RWPE2 (cell line): ENCODE results near the gene KIF26B.

ENCODE experiments used
- ATAC-seq: fragments of 200-7000 bp; cut with Tn5 transposase; 3 replicates; pipeline ENCODE4 v1.9.1; 2021; ENCODE audit warnings: low read depth
- DNase-seq: peaks from one replicate; pipeline ENCODE4 v3.0.0-alpha.2; 2020; ENCODE audit warnings: low spot score
- H3K27ac ChIP-seq: fragments of 450-650 bp; 2 replicates; pipeline ENCODE4 v1.5.1; 2017; ENCODE audit warnings: mild to moderate bottlenecking; ENCODE audit not compliant: poor library complexity, severe bottlenecking
- H3K27me3 ChIP-seq: fragments of 250-450 bp; sonication (Bioruptor Pico); 2 replicates; pipeline ENCODE4 v1.5.1; 2021; ENCODE audit warnings: mild to moderate bottlenecking, moderate library complexity; ENCODE audit not compliant: insufficient read depth, poor library complexity, severe bottlenecking
- H3K36me3 ChIP-seq: fragments of 250-450 bp; sonication (Bioruptor Pico); 2 replicates; pipeline ENCODE4 v1.5.1; 2020; ENCODE audit warnings: low read depth, mild to moderate bottlenecking, moderate library complexity
- H3K4me1 ChIP-seq: fragments of 250-450 bp; sonication (Bioruptor Pico); 2 replicates; pipeline ENCODE4 v1.5.1; 2021; ENCODE audit warnings: mild to moderate bottlenecking, moderate library complexity; ENCODE audit not compliant: insufficient read depth, poor library complexity, severe bottlenecking
- H3K4me3 ChIP-seq: fragments of 250-450 bp; sonication (Bioruptor Pico); 2 replicates; pipeline ENCODE4 v1.5.1; 2021; ENCODE audit warnings: mild to moderate bottlenecking, moderate library complexity; ENCODE audit not compliant: severe bottlenecking
- H3K9me3 ChIP-seq: fragments of 250-450 bp; sonication (Bioruptor Pico); 2 replicates; pipeline ENCODE4 v1.5.1; 2021; ENCODE audit warnings: mild to moderate bottlenecking, moderate library complexity; ENCODE audit not compliant: severe bottlenecking
- TF ChIP-seq, protein P1 (sequence below): fragments of 450-650 bp; IDR thresholded peaks from one replicate; pipeline ENCODE4 v1.5.1; 2017; ENCODE audit warnings: mild to moderate bottlenecking, moderate library complexity; ENCODE audit not compliant: poor library complexity, severe bottlenecking

The KIF26B gene

DNA sequence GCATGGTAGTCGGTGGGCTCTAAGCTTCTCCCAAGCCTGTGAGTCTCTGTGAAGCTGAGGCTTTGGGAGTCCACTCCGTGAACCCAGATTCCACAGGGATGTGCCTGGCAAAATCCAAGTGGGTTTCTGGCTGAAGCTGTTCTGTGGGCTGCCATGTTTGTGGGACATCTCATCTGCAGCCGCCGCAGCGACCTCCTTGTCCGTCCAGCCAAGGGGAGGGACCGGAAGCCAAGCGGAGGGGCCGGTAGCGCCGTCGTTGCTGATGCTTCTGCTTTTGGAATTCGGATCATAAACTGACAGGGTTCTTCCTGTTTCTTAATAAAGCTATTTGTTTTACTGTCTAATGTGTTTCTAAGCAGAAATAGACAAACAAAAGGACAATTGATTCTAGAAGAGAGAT is 13.3 kb downstream of the KIF26B start:
- no peaks in the 10 kb centered on the region for H3K9me3 ChIP-seq
- DNase-seq (no peak), ATAC-seq (no peak)
- no peak overlapping the region for H3K4me3 ChIP-seq
- no peak overlapping the region for H3K27ac ChIP-seq
- TF ChIP-seq, protein P1, sequence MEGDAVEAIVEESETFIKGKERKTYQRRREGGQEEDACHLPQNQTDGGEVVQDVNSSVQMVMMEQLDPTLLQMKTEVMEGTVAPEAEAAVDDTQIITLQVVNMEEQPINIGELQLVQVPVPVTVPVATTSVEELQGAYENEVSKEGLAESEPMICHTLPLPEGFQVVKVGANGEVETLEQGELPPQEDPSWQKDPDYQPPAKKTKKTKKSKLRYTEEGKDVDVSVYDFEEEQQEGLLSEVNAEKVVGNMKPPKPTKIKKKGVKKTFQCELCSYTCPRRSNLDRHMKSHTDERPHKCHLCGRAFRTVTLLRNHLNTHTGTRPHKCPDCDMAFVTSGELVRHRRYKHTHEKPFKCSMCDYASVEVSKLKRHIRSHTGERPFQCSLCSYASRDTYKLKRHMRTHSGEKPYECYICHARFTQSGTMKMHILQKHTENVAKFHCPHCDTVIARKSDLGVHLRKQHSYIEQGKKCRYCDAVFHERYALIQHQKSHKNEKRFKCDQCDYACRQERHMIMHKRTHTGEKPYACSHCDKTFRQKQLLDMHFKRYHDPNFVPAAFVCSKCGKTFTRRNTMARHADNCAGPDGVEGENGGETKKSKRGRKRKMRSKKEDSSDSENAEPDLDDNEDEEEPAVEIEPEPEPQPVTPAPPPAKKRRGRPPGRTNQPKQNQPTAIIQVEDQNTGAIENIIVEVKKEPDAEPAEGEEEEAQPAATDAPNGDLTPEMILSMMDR = no peak
- H3K36me3 ChIP-seq = no peaks in the 10 kb centered on the region
- H3K4me1 ChIP-seq = no peaks in the 10 kb centered on the region
- no peaks in the 10 kb centered on the region for H3K27me3 ChIP-seq

DNA sequence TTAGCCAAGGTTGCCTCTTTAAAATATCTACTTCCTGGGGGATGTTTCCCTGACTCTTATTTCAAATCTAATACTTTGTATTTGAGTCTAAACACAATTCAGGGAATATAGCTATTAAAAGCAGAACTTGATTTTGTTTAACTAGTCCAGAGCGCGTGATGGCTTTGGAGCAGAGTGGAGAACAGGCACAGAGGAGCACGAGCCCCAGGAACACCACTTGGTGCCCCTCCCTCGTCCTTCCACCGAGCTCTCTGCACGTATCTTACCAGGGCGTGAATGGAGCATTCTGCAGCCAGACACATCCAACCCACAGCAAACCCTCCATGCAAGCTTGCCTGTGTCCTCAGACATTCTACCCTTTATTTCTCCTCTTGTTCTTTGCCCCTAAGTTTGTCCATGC is 14.1 kb downstream of the KIF26B start:
- no peak overlapping the region for H3K27ac ChIP-seq
- ATAC-seq (no peak), DNase-seq (no peak)
- no peaks in the 10 kb centered on the region for H3K9me3 ChIP-seq
- H3K4me1 ChIP-seq = no peaks in the 10 kb centered on the region
- no peaks in the 10 kb centered on the region for H3K36me3 ChIP-seq
- no peaks in the 10 kb centered on the region for H3K27me3 ChIP-seq
- TF ChIP-seq, protein P1 = no peak
- no peak overlapping the region for H3K4me3 ChIP-seq

DNA sequence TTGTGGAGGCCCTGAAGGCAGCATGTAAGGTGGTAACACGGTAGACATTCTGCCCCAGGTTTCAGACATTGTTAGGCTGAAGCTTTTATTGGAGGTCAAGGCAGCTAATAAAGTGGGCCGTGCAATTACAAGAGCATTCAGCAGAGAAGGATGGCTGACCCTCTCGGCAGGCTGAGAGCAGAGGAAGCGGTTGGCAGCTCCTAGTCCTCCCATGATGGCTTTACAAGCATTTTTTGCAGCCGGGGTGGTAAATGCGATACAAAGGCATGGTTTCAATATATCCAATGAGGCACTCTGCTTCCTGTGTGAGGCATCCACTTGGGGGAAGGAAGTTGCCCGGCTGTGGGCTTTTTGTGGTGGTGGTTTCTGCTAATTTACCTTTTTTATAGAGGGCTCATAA is 14.6 kb downstream of the KIF26B start:
- TF ChIP-seq, protein P1 = no peak
- ATAC-seq (no peak), DNase-seq (no peak)
- H3K36me3 ChIP-seq = no peaks in the 10 kb centered on the region
- no peaks in the 10 kb centered on the region for H3K27me3 ChIP-seq
- no peak overlapping the region for H3K27ac ChIP-seq
- no peaks in the 10 kb centered on the region for H3K4me1 ChIP-seq
- H3K4me3 ChIP-seq = no peak overlapping the region
- no peaks in the 10 kb centered on the region for H3K9me3 ChIP-seq

DNA sequence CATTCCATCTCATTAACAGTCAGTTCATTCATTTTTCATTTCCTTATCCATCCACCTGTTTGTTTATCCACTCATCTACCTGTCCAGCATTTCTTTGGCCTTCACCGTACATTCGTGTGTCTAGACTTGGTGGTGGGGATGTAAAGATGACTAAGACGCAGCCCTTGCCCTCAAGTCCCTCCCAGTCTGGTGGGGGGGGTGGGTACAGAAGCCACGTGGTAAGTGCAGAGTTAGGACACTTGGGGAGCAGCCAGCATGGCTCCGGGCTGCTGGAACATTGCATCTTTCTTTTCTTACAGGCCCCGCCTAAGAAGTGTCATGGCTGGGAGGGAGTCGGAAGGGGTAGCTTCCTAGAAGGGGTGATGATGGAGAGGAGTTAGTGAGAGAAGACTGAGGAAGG is 17.2 kb downstream of the KIF26B start:
- ATAC-seq = no peak
- Histone ChIP-seq H3K36me3 (no peaks in the 10 kb centered on the region), H3K9me3 (no peaks in the 10 kb centered on the region), H3K27me3 (no peaks in the 10 kb centered on the region), H3K4me1 (no peaks in the 10 kb centered on the region), H3K4me3 (no peak overlapping the region), H3K27ac (no peak overlapping the region)
- no peak for DNase-seq
- TF ChIP-seq, protein P1 = no peak

DNA sequence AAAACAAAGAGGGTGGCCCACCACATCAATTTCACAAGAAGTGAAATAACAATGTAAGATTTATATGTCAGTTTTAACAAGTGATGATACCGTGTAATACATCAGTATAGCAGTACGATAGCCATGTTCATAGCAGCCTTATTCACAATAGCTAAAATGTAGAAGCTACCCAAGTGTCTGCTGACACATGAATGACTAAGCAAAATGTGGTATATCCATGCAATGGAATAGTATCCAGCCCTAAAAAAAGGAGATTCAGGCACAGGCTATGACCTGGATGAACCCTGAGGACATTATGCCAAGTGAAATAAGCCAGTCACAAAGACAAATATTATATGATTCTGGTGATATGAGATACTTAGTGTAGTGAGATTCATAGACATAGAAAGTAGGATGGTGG is 18.0 kb downstream of the KIF26B start:
- H3K36me3 ChIP-seq = no peaks in the 10 kb centered on the region
- H3K4me3 ChIP-seq = no peak overlapping the region
- H3K27ac ChIP-seq = no peak overlapping the region
- H3K9me3 ChIP-seq = no peaks in the 10 kb centered on the region
- DNase-seq (no peak), ATAC-seq (no peak)
- H3K27me3 ChIP-seq = no peaks in the 10 kb centered on the region
- no peaks in the 10 kb centered on the region for H3K4me1 ChIP-seq
- TF ChIP-seq, protein P1 = no peak
